ENCODE results near the gene FOXC2. TPM values are rescaled to one million over a fixed set of nuclear protein-coding genes. Genes with fewer than 3 reads are reported as not detected.

FOXC2 gene
- polyA plus RNA-seq, 1 donor (not counting 4 experiments of a cell fraction or from before 2014, with no cell fraction given), result not detected

GRCh38 chr16:86517652-86518258, 48.9 kb upstream of the FOXC2 start:
- FAIRE-seq, result no peak
- Histone ChIP-seq H3K27ac (ENCODE audit: control insufficient read depth, insufficient read depth, low read length) (no peak overlapping the region), H3K4me2 (ENCODE audit: control insufficient read depth, extremely low read depth, insufficient read depth, low read depth, low read length) (no peak overlapping the region), H3K27me3 (ENCODE audit: control insufficient read depth, extremely low read depth, insufficient read depth, low read length) (peaks cover 75% of the 10 kb centered on the region), H3K9me3 (ENCODE audit: control insufficient read depth, low read depth, low read length) (no peaks in the 10 kb centered on the region), H3K9ac (ENCODE audit: control insufficient read depth, extremely low read depth, insufficient read depth, low read length) (no peak overlapping the region), H3K4me3 (ENCODE audit: control insufficient read depth in 2 of 3, extremely low read depth in 1 of 3, insufficient read depth in 2 of 3, low read depth in 1 of 3, low read length in 3 of 3) (no peak overlapping the region), H2AFZ (ENCODE audit: control insufficient read depth, low read length) (no peak overlapping the region), H4K20me1 (ENCODE audit: control insufficient read depth, extremely low read depth, insufficient read depth, low read length) (peaks cover 2% of the 10 kb centered on the region), H3K4me1 (ENCODE audit: control insufficient read depth, extremely low read depth, insufficient read depth, low read length) (no peaks in the 10 kb centered on the region), H3K9me1 (ENCODE audit: control insufficient read depth, extremely low read depth, insufficient read depth, low read length) (no peaks in the 10 kb centered on the region), H3K36me3 (ENCODE audit: control insufficient read depth in 2 of 2, extremely low read depth in 1 of 2, insufficient read depth in 2 of 2, low read length in 2 of 2) (no peaks in the 10 kb centered on the region), H3K79me2 (ENCODE audit: control insufficient read depth, insufficient read depth, low read length) (no peaks in the 10 kb centered on the region)
- TF ChIP-seq EZH2 (IDR thresholded peaks at IDR 0.05; ENCODE audit: low read length), result no peak
- TF ChIP-seq CTCF (optimal IDR thresholded peaks at IDR 0.05 in 1 of 3, IDR thresholded peaks at IDR 0.05 in 1 of 3, conservative IDR thresholded peaks at IDR 0.05 in 1 of 3; ENCODE audit: extremely low read depth in 1 of 3, insufficient read depth in 2 of 3, low read length in 3 of 3), result peak; percentile 60 to 89 (median 81)
- dilution Hi-C loops (cut with MboI; ENCODE audit: extremely low pct_ligation_motif_present, low sequenced_read_pairs), result loop anchor here (10.0 kb wide), 1 partner anchor 443 kb away; no protein-coding TSS in a partner anchor
- no peak for DNase-seq (ENCODE audit: low read depth, low spot score)

GRCh38 chr16:86519007-86519648, 47.5 kb upstream of the FOXC2 start:
- Histone ChIP-seq H3K9me3 (ENCODE audit: control insufficient read depth, low read depth, low read length) (no peaks in the 10 kb centered on the region), H3K9me1 (ENCODE audit: control insufficient read depth, extremely low read depth, insufficient read depth, low read length) (no peaks in the 10 kb centered on the region), H3K4me2 (ENCODE audit: control insufficient read depth, extremely low read depth, insufficient read depth, low read depth, low read length) (no peak overlapping the region), H3K4me1 (ENCODE audit: control insufficient read depth, extremely low read depth, insufficient read depth, low read length) (no peaks in the 10 kb centered on the region), H2AFZ (ENCODE audit: control insufficient read depth, low read length) (no peak overlapping the region), H3K36me3 (ENCODE audit: control insufficient read depth in 2 of 2, extremely low read depth in 1 of 2, insufficient read depth in 2 of 2, low read length in 2 of 2) (no peaks in the 10 kb centered on the region), H3K9ac (ENCODE audit: control insufficient read depth, extremely low read depth, insufficient read depth, low read length) (no peak overlapping the region), H4K20me1 (ENCODE audit: control insufficient read depth, extremely low read depth, insufficient read depth, low read length) (peaks cover 2% of the 10 kb centered on the region), H3K27ac (ENCODE audit: control insufficient read depth, insufficient read depth, low read length) (no peak overlapping the region), H3K79me2 (ENCODE audit: control insufficient read depth, insufficient read depth, low read length) (no peaks in the 10 kb centered on the region), H3K4me3 (ENCODE audit: control insufficient read depth in 2 of 3, extremely low read depth in 1 of 3, insufficient read depth in 2 of 3, low read depth in 1 of 3, low read length in 3 of 3) (no peak overlapping the region), H3K27me3 (ENCODE audit: control insufficient read depth, extremely low read depth, insufficient read depth, low read length) (peaks cover 65% of the 10 kb centered on the region)
- FAIRE-seq (no peak), DNase-seq (ENCODE audit: low read depth, low spot score) (no peak)
- TF ChIP-seq CTCF (optimal IDR thresholded peaks at IDR 0.05 in 1 of 3, IDR thresholded peaks at IDR 0.05 in 1 of 3, conservative IDR thresholded peaks at IDR 0.05 in 1 of 3; ENCODE audit: extremely low read depth in 1 of 3, insufficient read depth in 2 of 3, low read length in 3 of 3), result no peak
- no peak for TF ChIP-seq EZH2 (IDR thresholded peaks at IDR 0.05; ENCODE audit: low read length)
- dilution Hi-C loops (cut with MboI; ENCODE audit: extremely low pct_ligation_motif_present, low sequenced_read_pairs), result loop anchor here (10.0 kb wide), 1 partner anchor 444 kb away; no protein-coding TSS in a partner anchor
